ENCODE data around the gene CPVL.

GRCh38 chr7:29041991-29042390 lies 104.3 kb downstream of the CPVL start:
- TF ChIP-seq CTCF (IDR thresholded peaks at IDR 0.05) (no peak), POLR2A (IDR thresholded peaks at IDR 0.05; ENCODE audit: low read depth) (no peak), EP300 (IDR thresholded peaks at IDR 0.05) (no peak)
